Measurements from ENCODE around the gene TMEM175. TPM values are rescaled to one million over a fixed set of nuclear protein-coding genes. Genes with fewer than 3 reads are reported as not detected.
"Not testable (repeated sequence)": the region's sequence is repeated elsewhere in the genome, so short reads cannot be mapped to it uniquely, and the experiment has no call there.

TMEM175 gene
- total RNA-seq, 5 donors from 2014 or later (not counting 1 experiment from before 2014, with no cell fraction given): 44.3 to 60.9 (median 53.0) TPM

DNA sequence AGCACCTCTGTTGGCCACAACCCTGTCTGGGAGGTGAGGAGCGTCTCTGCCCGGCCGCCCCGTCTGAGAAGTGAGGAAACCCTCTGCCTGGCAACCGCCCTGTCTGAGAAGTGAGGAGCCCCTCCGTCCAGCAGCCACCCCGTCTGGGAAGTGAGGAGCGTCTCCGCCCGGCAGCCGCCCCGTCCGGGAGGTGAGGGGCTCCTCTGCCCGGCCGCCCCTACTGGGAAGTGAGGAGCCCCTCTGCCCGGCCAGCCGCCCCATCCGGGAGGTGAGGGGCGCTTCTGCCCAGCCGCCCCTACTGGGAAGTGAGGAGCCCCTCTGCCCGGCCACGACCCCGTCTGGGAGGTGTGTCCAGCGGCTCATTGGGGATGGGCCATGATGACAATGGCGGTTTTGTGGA, 43.8 kb downstream of the TMEM175 start:
- not testable (repeated sequence) for H3K36me3 Mint-ChIP-seq

DNA sequence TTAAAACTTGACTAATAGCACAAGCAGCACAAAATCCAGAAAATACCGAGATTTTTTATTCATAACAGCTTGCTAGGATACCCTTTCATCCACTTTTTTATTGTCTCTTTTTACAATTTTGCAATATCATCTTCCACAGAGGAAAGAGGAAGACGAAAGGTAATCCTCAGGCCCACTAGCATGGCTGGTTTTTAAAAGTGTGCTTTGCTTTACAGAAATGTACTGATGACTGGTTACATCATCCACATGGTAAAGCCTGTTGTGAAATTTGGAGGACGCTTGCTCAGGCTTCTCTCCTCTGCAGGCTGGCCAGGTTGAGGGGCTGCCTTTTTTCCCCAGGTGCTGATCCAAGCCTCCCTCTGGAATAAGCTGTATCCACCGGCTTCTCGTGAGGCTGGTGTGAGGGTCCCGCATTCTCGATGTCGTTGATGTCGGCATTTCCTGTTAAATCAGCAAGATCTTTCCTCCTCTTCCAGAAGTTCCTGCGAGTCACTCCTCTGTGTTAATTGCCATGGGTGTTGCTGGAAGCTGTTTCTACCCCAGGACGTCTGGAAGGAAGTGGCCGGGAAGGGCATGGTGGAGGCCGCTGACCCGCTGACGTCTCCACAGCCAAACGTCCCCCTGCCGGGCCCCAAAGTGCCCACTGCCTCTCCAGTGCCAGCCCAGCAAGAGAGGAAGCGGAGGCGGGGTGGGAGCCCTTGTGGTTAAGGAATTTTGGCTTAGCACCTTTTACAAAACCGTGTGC, 46.9 kb downstream of the TMEM175 start:
- Mint-ChIP-seq H3K36me3 (peaks cover 5% of the 10 kb centered on the region), H3K4me3 (no peak overlapping the region), H3K4me1 (peaks cover 0 to under 1% (median 0%) of the 10 kb centered on the region in 3 donors), H3K27me3 (no peaks in the 10 kb centered on the region), H3K9me3 (no peaks in the 10 kb centered on the region), H3K27ac (no peak overlapping the region)
- Histone ChIP-seq H3K27ac (ENCODE audit: low read length) (no peak overlapping the region), H3K27me3 (replicated peaks in 1 of 2; ENCODE audit: control insufficient read depth in 2 of 2, extremely low read depth in 1 of 2, insufficient read depth in 2 of 2, low read length in 1 of 2) (no peaks in the 10 kb centered on the region), H3K4me1 (ENCODE audit: control insufficient read depth in 1 of 2, extremely low read depth in 1 of 2, insufficient read depth in 2 of 2, low read length in 2 of 2) (peaks cover 0 to 4% of the 10 kb centered on the region in 2 experiments), H3K4me3 (ENCODE audit: control insufficient read depth in 1 of 2, extremely low read depth in 1 of 2, low read length in 1 of 2) (no peak overlapping the region), H3K36me3 (ENCODE audit: control insufficient read depth in 2 of 2, extremely low read depth in 1 of 2, insufficient read depth in 1 of 2, low read length in 1 of 2) (no peaks in the 10 kb centered on the region), H3K9me3 (no peaks in the 10 kb centered on the region)
- no peak for ATAC-seq (replicated peaks in 1 of 4)
- 88% methylated on average over 8 of the region's 20 CpGs for WGBS (ENCODE audit: insufficient coverage)
- POLR2A ChIA-PET: no interaction called here
- DNase-seq: no peak
- CTCF ChIA-PET: no interaction called here

More for the DNA sequence above, 43.8 kb downstream of the TMEM175 start:
- H3K36me3 ChIP-seq (ENCODE audit: control insufficient read depth in 2 of 2, extremely low read depth in 1 of 2, insufficient read depth in 1 of 2, low read length in 1 of 2); H3K27ac ChIP-seq (ENCODE audit: low read length); CTCF ChIA-PET; H3K4me3 ChIP-seq (ENCODE audit: control insufficient read depth in 1 of 2, extremely low read depth in 1 of 2, low read length in 1 of 2); H3K27ac Mint-ChIP-seq; POLR2A ChIA-PET; H3K27me3 Mint-ChIP-seq; ATAC-seq (replicated peaks in 1 of 4); DNase-seq; H3K4me1 Mint-ChIP-seq; H3K9me3 Mint-ChIP-seq; H3K4me3 Mint-ChIP-seq; H3K9me3 ChIP-seq; H3K27me3 ChIP-seq (replicated peaks in 1 of 2; ENCODE audit: control insufficient read depth in 2 of 2, extremely low read depth in 1 of 2, insufficient read depth in 2 of 2, low read length in 1 of 2): not testable (repeated sequence)
- WGBS (ENCODE audit: insufficient coverage): no CpG with 5 or more reads among the region's 25 CpGs
- peaks cover 8 to 26% of the 10 kb centered on the region in 2 experiments for H3K4me1 ChIP-seq (ENCODE audit: control insufficient read depth in 1 of 2, extremely low read depth in 1 of 2, insufficient read depth in 2 of 2, low read length in 2 of 2)

DNA sequence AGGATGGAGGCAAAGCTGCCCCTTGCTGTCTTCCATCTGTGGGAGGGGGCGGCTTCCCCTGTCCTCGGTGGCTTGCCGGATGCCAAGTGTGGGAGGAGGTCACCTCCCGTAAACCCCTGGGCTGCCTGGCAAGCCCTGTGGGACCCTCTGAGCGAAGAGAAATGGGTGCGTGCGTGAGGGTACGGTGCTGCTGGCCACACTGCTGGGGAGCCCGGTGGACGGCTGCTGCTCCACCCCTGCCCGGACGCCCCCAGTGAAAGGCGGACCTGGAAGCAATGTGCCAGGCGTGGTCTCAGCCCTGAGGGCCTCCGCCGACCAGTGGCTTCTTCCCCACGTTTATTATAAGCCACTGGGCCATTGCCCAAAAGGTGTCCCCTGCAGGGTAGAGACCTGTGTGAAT, 50.0 kb downstream of the TMEM175 start:
- Mint-ChIP-seq H3K4me3 (no peak overlapping the region), H3K9me3 (no peaks in the 10 kb centered on the region), H3K4me1 (peaks cover 15 to 22% (median 21%) of the 10 kb centered on the region in 3 donors), H3K27ac (no peak overlapping the region), H3K36me3 (peaks cover 5% of the 10 kb centered on the region), H3K27me3 (no peaks in the 10 kb centered on the region)
- DNase-seq (no peak), ATAC-seq (replicated peaks in 1 of 4) (no peak)
- H3K9me3 ChIP-seq: no peaks in the 10 kb centered on the region
- no peak overlapping the region for H3K27ac ChIP-seq (ENCODE audit: low read length)
- CTCF ChIA-PET: no interaction called here
- peaks cover 14 to 24% of the 10 kb centered on the region in 2 experiments for H3K4me1 ChIP-seq (ENCODE audit: control insufficient read depth in 1 of 2, extremely low read depth in 1 of 2, insufficient read depth in 2 of 2, low read length in 2 of 2)
- POLR2A ChIA-PET: no interaction called here
- no peak overlapping the region for H3K4me3 ChIP-seq (ENCODE audit: control insufficient read depth in 1 of 2, extremely low read depth in 1 of 2, low read length in 1 of 2)
- 90% methylated on average over 13 of the region's 17 CpGs for WGBS (ENCODE audit: insufficient coverage)
- H3K27me3 ChIP-seq (replicated peaks in 1 of 2; ENCODE audit: control insufficient read depth in 2 of 2, extremely low read depth in 1 of 2, insufficient read depth in 2 of 2, low read length in 1 of 2): no peaks in the 10 kb centered on the region
- no peaks in the 10 kb centered on the region for H3K36me3 ChIP-seq (ENCODE audit: control insufficient read depth in 2 of 2, extremely low read depth in 1 of 2, insufficient read depth in 1 of 2, low read length in 1 of 2)

DNA sequence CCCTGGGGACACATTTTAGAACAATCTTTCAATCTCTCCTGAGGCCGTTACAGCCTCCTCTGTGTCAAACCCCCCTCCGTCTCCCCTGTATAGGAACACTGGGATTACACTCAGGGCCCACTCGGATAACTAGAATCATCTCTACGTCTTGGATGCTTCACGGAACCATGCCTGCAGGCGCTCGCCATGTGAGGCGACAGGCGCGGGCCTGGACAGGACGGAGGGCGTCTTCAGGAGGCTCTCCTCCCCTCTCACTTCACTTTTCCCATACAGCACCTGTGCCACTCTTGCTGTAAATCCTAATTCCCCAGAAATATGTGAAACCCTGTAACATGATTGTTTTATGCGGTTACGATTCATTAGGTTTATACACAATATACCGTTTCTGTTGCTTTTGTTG, 50.6 kb downstream of the TMEM175 start:
- no peaks in the 10 kb centered on the region for H3K36me3 ChIP-seq (ENCODE audit: control insufficient read depth in 2 of 2, extremely low read depth in 1 of 2, insufficient read depth in 1 of 2, low read length in 1 of 2)
- POLR2A ChIA-PET: no interaction called here

DNA sequence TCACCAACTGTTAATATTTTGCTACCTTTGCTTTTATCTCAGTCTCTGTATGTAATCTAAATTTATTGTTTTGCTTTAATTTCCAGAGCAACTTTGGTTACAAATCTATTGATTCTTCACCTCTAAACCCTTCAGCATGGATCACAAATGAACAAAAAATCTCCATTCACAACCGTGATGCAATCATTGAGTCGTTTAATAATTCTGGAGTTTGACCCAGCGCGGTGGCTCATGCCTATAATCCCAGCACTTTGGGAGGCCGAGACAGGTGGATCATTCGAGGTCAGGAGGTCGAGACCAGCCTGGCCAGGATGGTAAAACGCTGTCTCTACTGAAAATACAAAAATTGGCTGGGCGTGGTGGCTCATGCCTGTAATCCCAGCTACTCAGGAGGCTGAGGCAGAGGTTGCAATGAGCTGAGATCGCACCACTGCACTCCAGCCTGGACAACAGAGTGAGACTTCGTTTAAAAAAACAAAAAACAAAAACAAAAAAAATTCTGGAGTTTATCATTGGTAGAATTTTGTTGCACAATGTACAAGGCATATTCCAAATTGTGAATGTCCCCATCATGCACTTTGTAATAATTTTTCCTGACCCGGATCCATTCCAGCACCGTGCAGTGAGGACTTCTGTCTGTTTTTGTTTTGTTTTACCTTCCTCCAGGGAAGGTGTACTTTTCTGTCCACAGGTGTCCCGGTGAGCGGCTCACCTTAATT, 52.2 kb downstream of the TMEM175 start:
- no peaks in the 10 kb centered on the region for H3K27me3 Mint-ChIP-seq
- Histone ChIP-seq H3K27ac (ENCODE audit: low read length) (peak overlapping the region; percentile 5), H3K4me3 (ENCODE audit: control insufficient read depth in 1 of 2, extremely low read depth in 1 of 2, low read length in 1 of 2) (peak overlapping the region; percentile 19 to 50), H3K9me3 (no peaks in the 10 kb centered on the region), H3K4me1 (ENCODE audit: control insufficient read depth in 1 of 2, extremely low read depth in 1 of 2, insufficient read depth in 2 of 2, low read length in 2 of 2) (peaks cover 14 to 35% of the 10 kb centered on the region in 2 experiments), H3K27me3 (replicated peaks in 1 of 2; ENCODE audit: control insufficient read depth in 2 of 2, extremely low read depth in 1 of 2, insufficient read depth in 2 of 2, low read length in 1 of 2) (no peaks in the 10 kb centered on the region), H3K36me3 (ENCODE audit: control insufficient read depth in 2 of 2, extremely low read depth in 1 of 2, insufficient read depth in 1 of 2, low read length in 1 of 2) (peaks cover 0 to 2% of the 10 kb centered on the region in 2 donors)
- H3K9me3 Mint-ChIP-seq: no peaks in the 10 kb centered on the region
- H3K4me1 Mint-ChIP-seq: peaks cover 15 to 32% (median 28%) of the 10 kb centered on the region in 3 donors
- WGBS (ENCODE audit: insufficient coverage): 81% methylated on average over 9 of the region's 15 CpGs
- no peak for ATAC-seq (replicated peaks in 1 of 4)
- peak overlapping the region; percentile 72 to 85 for H3K27ac Mint-ChIP-seq
- peak overlapping the region; percentile 67 to 86 (median 68) for H3K4me3 Mint-ChIP-seq
- ChIA-PET CTCF (no interaction called here), POLR2A (no interaction called here)
- no peak for DNase-seq
- peaks cover 5% of the 10 kb centered on the region for H3K36me3 Mint-ChIP-seq

More for the DNA sequence above, 50.6 kb downstream of the TMEM175 start:
- DNase-seq (no peak), ATAC-seq (replicated peaks in 1 of 4) (no peak)
- Mint-ChIP-seq H3K4me1 (peaks cover 15 to 26% (median 25%) of the 10 kb centered on the region in 3 donors), H3K4me3 (no peak overlapping the region), H3K27ac (no peak overlapping the region), H3K9me3 (no peaks in the 10 kb centered on the region), H3K36me3 (peaks cover 5% of the 10 kb centered on the region), H3K27me3 (no peaks in the 10 kb centered on the region)
- no peaks in the 10 kb centered on the region for H3K27me3 ChIP-seq (replicated peaks in 1 of 2; ENCODE audit: control insufficient read depth in 2 of 2, extremely low read depth in 1 of 2, insufficient read depth in 2 of 2, low read length in 1 of 2)
- no peaks in the 10 kb centered on the region for H3K9me3 ChIP-seq
- no peak overlapping the region for H3K4me3 ChIP-seq (ENCODE audit: control insufficient read depth in 1 of 2, extremely low read depth in 1 of 2, low read length in 1 of 2)
- WGBS (ENCODE audit: insufficient coverage): 95% methylated on average over 10 of the region's 15 CpGs
- H3K4me1 ChIP-seq (ENCODE audit: control insufficient read depth in 1 of 2, extremely low read depth in 1 of 2, insufficient read depth in 2 of 2, low read length in 2 of 2): peaks cover 14 to 29% of the 10 kb centered on the region in 2 experiments
- CTCF ChIA-PET: no interaction called here
- no peak overlapping the region for H3K27ac ChIP-seq (ENCODE audit: low read length)

DNA sequence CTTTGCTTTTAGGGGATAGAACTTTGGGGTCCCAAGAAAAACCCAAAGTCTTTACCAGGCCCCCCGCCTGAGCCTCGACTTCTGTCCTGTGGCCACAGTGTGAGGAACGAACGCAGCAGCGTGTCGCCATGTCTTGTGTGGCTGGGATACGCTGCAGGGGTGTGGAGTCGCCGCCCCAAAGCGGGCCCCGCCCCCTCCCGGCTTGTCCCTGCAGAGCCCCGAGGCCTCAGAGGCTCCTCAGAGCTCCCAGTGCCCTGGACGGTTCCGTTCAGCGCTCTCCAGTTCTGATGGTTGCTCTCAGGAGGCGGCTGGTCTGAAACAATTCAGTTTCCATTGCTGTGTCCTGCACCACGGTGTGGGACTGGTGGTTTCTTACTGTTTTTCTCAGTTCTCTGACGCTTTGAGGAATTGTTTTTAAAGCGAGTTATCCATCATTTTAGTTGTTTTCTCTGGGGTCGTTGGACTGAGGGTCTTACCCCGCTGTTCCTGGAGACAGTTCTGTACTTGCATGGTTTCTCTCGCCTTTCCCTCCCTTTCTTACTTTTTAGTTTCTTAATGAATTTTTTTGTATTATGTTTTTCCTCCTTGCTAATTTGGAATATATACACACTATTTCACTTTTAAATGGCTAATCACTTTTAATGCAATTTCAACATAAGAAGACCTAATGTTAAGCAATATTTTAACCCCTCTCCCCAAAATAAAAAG, 53.0 kb downstream of the TMEM175 start:
- H3K27ac ChIP-seq (ENCODE audit: low read length): peak overlapping the region; percentile 5
- DNase-seq: peak in 34 of 35 experiments; percentile 36 to 76 (median 61)

More for the DNA sequence above, 53.0 kb downstream of the TMEM175 start:
- Histone ChIP-seq H3K27me3 (replicated peaks in 1 of 2; ENCODE audit: control insufficient read depth in 2 of 2, extremely low read depth in 1 of 2, insufficient read depth in 2 of 2, low read length in 1 of 2) (no peaks in the 10 kb centered on the region), H3K36me3 (ENCODE audit: control insufficient read depth in 2 of 2, extremely low read depth in 1 of 2, insufficient read depth in 1 of 2, low read length in 1 of 2) (peaks cover 0 to 9% of the 10 kb centered on the region in 2 donors), H3K4me3 (ENCODE audit: control insufficient read depth in 1 of 2, extremely low read depth in 1 of 2, low read length in 1 of 2) (peak overlapping the region; percentile 19 to 50), H3K4me1 (ENCODE audit: control insufficient read depth in 1 of 2, extremely low read depth in 1 of 2, insufficient read depth in 2 of 2, low read length in 2 of 2) (peaks cover 14 to 35% of the 10 kb centered on the region in 2 experiments), H3K9me3 (no peaks in the 10 kb centered on the region)
- H3K36me3 Mint-ChIP-seq: peaks cover 5% of the 10 kb centered on the region
- POLR2A ChIA-PET: no interaction called here
- peaks cover 15 to 32% (median 28%) of the 10 kb centered on the region in 3 donors for H3K4me1 Mint-ChIP-seq
- no peaks in the 10 kb centered on the region for H3K27me3 Mint-ChIP-seq
- ATAC-seq (replicated peaks in 1 of 4): peak; percentile 50 to 61 (median 54)
- CTCF ChIA-PET: no interaction called here
- H3K27ac Mint-ChIP-seq: peak overlapping the region; percentile 72 to 85
- WGBS (ENCODE audit: insufficient coverage): 42% methylated on average over 19 of the region's 23 CpGs
- peak overlapping the region; percentile 68 to 86 (median 84) for H3K4me3 Mint-ChIP-seq
- no peaks in the 10 kb centered on the region for H3K9me3 Mint-ChIP-seq
